ENCODE measurements around the gene RRP36. TPM values are rescaled to one million over a fixed set of nuclear protein-coding genes. Genes with fewer than 3 reads are reported as not detected.

The RRP36 gene
- total RNA-seq, 1 experiment from 2014 or later = 63.4 TPM

- TF ChIP-seq ZBTB33 (IDR thresholded peaks at IDR 0.05; ENCODE audit: extremely low read depth, insufficient replicate concordance, low read length) (peak; percentile 54), ELF1 (IDR thresholded peaks at IDR 0.05; ENCODE audit: borderline replicate concordance, low read depth) (no peak; the same call in 1 of the 2 replicates)
These were observed 42.4 kb upstream of the RRP36 start, which contains the start of gene PEX6 (continued) for GRCh38 chr6:42978839-42979522.

- CTCF ChIA-PET = no interaction called here
- Histone ChIP-seq H3K27ac (ENCODE audit: low read depth, low read length) (peak overlapping the region; percentile 82), H3K27me3 (ENCODE audit: insufficient read depth, low read length) (no peaks in the 10 kb centered on the region), H3K9me2 (ENCODE audit: insufficient read depth) (no peaks in the 10 kb centered on the region), H3K79me2 (ENCODE audit: insufficient read depth, low read length) (peaks cover 26% of the 10 kb centered on the region), H3K9me3 (ENCODE audit: control insufficient read depth in 1 of 2, insufficient read depth in 1 of 2, low read depth in 1 of 2, low read length in 2 of 2) (no peaks in the 10 kb centered on the region), H3K9ac (ENCODE audit: low read length) (peak overlapping the region; percentile 79), H3K4me3 (replicated peaks in 1 of 2; ENCODE audit: low read depth in 1 of 2, low read length in 2 of 2) (peak overlapping the region; percentile 87 to 90), H4K20me1 (ENCODE audit: insufficient read depth) (no peaks in the 10 kb centered on the region), H3K36me3 (ENCODE audit: control insufficient read depth in 1 of 2, insufficient read depth in 2 of 2, low read length in 2 of 2) (no peaks in the 10 kb centered on the region), H3K4me2 (ENCODE audit: low read length) (peak overlapping the region; percentile 94), H3K4me1 (ENCODE audit: control insufficient read depth in 1 of 2, insufficient read depth in 2 of 2, low read length in 2 of 2) (peaks cover 4 to 28% of the 10 kb centered on the region in 2 experiments; a peak in 2 of 4 replicates), H2AFZ (ENCODE audit: low read depth, low read length, poor library complexity, severe bottlenecking) (no peak overlapping the region)
- TF ChIP-seq ATF3 (IDR thresholded peaks at IDR 0.05) (no peak), JUND (IDR thresholded peaks at IDR 0.05) (no peak), CEBPB (IDR thresholded peaks at IDR 0.05; ENCODE audit: low read depth) (no peak), SP1 (IDR thresholded peaks at IDR 0.05; ENCODE audit: low read depth) (0 out of 2 replicates have a peak, but pooled peaks have one; percentile 4), ZFX (IDR thresholded peaks at IDR 0.05) (no peak), CBX3 (IDR thresholded peaks at IDR 0.05; ENCODE audit: low read depth) (no peak), EZH2 (IDR thresholded peaks at IDR 0.05) (no peak)
- intact Hi-C loops (cut with micrococcal nuclease) = no loop called here
- ATAC-seq (peak; percentile 5; the same call in 1 of the 2 replicates), DNase-seq (ENCODE audit: low read depth, low spot score) (no peak)
- BruUV-seq (replicated peaks) = TSS peak; percentile 98
- POLR2A ChIA-PET = interaction anchor here (0.9 to 1.6 kb wide), 4 partner anchors 8 to 195 kb away, joined by 3 to 6 read pairs (median 5); partner anchors contain the start of genes CNPY3 and RRP36
- RAD21 ChIA-PET (ENCODE audit: low non-redundant PET in 1 of 2, low total read pairs in 2 of 2, uncharacterized antibody in 2 of 2, unreplicated experiment in 2 of 2) = no interaction called here
These were observed 41.8 kb upstream of the RRP36 start for GRCh38 chr6:42979523-42980177.
